GM12872 (cell line): ENCODE data around the gene WWOX.

Experiments used
- CTCF ChIP-seq: IDR thresholded peaks from 3 replicates; pipeline ENCODE4 v1.5.1; 2011; ENCODE audit warnings: low read depth, mild to moderate bottlenecking, low read length, moderate library complexity; ENCODE audit not compliant: insufficient read depth

WWOX gene

GRCh38 chr16:78501744-78502143 lies 402.3 kb downstream of the WWOX start:
- no peak for TF ChIP-seq CTCF

GRCh38 chr16:78502812-78503350 lies 403.4 kb downstream of the WWOX start:
- TF ChIP-seq CTCF: no peak

GRCh38 chr16:78503602-78504001 lies 404.1 kb downstream of the WWOX start:
- TF ChIP-seq CTCF: peak; percentile 59

GRCh38 chr16:78504401-78504851 lies 405.0 kb downstream of the WWOX start:
- TF ChIP-seq CTCF: no peak

- TF ChIP-seq CTCF: no peak
Measured at GRCh38 chr16:78505036-78505435, 405.6 kb downstream of the WWOX start.

GRCh38 chr16:78505544-78506366 lies 406.3 kb downstream of the WWOX start:
- no peak for TF ChIP-seq CTCF

GRCh38 chr16:78506367-78507193 lies 407.1 kb downstream of the WWOX start:
- TF ChIP-seq CTCF: no peak
